Type B pancreatic cell (in vitro differentiated cells): Measurements from ENCODE around the gene CDH5. TPM values are rescaled to one million over a fixed set of nuclear protein-coding genes. Genes with fewer than 3 reads are reported as not detected.

ENCODE experiments used
- DNase-seq: peaks from one replicate; pipeline ENCODE4 v3.0.0; 2021; ENCODE audit warnings: mixed read lengths; ENCODE audit not compliant: unreplicated experiment; ENCODE audit errors: extremely low spot score
- H3K27ac Mint-ChIP-seq: 2 replicates; pipeline ENCODE4 v1.8.0; 2021; ENCODE audit warnings: mild to moderate bottlenecking, mixed read lengths
- H3K27me3 Mint-ChIP-seq: 2 replicates; pipeline ENCODE4 v1.8.0; 2021; ENCODE audit warnings: mixed read lengths
- H3K36me3 Mint-ChIP-seq: 2 replicates; pipeline ENCODE4 v1.8.0; 2021; ENCODE audit warnings: mixed read lengths
- H3K4me1 Mint-ChIP-seq: one replicate; pipeline ENCODE4 v1.8.0; 2021; ENCODE audit warnings: mixed read lengths; ENCODE audit not compliant: unreplicated experiment
- H3K4me3 Mint-ChIP-seq: 2 replicates; pipeline ENCODE4 v1.8.0; 2021; ENCODE audit warnings: mild to moderate bottlenecking, mixed read lengths
- H3K9me3 Mint-ChIP-seq: 2 replicates; pipeline ENCODE4 v1.8.0; 2021; ENCODE audit warnings: mixed read lengths
- total RNA-seq: library from RNA; stranded (reverse); gene quantifications from 2 replicates; pipeline ENCODE4 v1.2.1, GENCODE V29; 2021; ENCODE audit warnings: low replicate concordance
- TF ChIP-seq, protein P1 (sequence below): fragments of 200-600 bp; sonication (generic); conservative IDR thresholded peaks from 2 replicates; pipeline ENCODE4 v1.5.0; 2021; ENCODE audit warnings: antibody characterized with exemption, mild to moderate bottlenecking

Gene CDH5
- total RNA-seq, 1 donor from 2014 or later, result 0.46 TPM

DNA sequence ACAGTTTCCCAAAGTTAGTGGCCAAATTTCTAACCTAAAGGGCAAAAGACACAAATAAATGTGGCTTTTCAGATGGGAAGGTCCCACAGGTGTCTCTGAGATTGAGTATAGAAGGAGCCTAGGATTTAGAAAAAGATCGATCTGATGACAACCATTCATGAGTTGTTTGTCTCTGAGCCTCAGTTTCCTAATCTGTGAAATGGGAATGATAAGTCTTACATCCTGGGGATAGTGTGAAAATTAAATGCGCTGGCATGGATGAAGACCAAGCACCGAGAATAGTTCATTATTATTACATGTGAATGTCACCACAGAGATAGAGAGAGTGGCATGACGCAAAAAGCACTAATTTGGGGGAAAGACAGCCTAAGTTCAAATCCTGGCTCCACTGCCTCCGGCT lies 7.2 kb downstream of the CDH5 start:
- Mint-ChIP-seq H3K36me3 (no peaks in the 10 kb centered on the region), H3K9me3 (no peaks in the 10 kb centered on the region), H3K4me3 (no peak overlapping the region), H3K27ac (no peak overlapping the region), H3K27me3 (no peaks in the 10 kb centered on the region), H3K4me1 (peaks cover 15% of the 10 kb centered on the region)
- DNase-seq, result no peak
- TF ChIP-seq, protein P1, sequence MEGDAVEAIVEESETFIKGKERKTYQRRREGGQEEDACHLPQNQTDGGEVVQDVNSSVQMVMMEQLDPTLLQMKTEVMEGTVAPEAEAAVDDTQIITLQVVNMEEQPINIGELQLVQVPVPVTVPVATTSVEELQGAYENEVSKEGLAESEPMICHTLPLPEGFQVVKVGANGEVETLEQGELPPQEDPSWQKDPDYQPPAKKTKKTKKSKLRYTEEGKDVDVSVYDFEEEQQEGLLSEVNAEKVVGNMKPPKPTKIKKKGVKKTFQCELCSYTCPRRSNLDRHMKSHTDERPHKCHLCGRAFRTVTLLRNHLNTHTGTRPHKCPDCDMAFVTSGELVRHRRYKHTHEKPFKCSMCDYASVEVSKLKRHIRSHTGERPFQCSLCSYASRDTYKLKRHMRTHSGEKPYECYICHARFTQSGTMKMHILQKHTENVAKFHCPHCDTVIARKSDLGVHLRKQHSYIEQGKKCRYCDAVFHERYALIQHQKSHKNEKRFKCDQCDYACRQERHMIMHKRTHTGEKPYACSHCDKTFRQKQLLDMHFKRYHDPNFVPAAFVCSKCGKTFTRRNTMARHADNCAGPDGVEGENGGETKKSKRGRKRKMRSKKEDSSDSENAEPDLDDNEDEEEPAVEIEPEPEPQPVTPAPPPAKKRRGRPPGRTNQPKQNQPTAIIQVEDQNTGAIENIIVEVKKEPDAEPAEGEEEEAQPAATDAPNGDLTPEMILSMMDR, result no peak

DNA sequence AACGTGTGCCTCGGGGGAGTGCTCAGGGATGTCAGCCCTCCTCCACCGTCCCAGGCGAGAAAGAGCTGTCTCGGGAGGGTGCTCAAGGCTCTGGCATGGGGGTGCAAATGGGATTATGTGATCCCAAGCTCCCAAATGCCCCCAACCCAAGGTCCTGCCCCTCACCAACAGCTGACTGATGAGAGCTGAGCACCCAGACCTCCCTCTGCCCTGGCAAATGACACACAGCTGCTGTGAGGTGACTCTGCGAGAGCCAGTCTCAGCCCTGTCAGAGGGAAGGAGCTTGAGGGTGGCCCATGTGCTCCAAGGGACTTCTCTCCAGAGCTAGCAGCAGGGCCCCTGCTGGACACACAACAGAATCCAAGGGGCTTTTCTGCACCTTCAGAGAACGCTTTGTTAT lies 7.7 kb downstream of the CDH5 start:
- Mint-ChIP-seq H3K27ac (no peak overlapping the region), H3K27me3 (no peaks in the 10 kb centered on the region), H3K4me1 (peaks cover 20% of the 10 kb centered on the region), H3K4me3 (no peak overlapping the region), H3K9me3 (no peaks in the 10 kb centered on the region), H3K36me3 (no peaks in the 10 kb centered on the region)
- no peak for DNase-seq
- TF ChIP-seq, protein P1, result no peak

DNA sequence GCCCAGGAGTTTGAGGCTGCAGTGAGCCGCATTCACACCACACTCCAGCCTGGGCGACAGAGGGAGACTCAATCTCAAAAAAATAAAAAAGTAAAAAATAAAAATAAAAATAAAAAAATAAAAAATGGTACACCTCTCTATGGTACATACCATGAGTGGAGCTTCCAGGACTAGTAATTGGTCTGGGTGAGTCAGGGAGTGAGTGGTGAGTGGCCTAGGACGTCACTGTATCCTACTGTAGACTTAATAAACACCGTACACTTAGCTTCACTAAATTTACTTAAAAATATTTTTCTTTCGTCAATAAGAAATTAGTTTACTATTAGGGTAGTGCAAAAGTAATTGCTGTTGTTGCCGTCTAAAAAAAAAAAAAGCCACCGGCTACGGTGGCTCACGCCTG lies 9.0 kb downstream of the CDH5 start:
- Mint-ChIP-seq H3K27me3 (no peaks in the 10 kb centered on the region), H3K4me3 (no peak overlapping the region), H3K27ac (no peak overlapping the region), H3K4me1 (peaks cover 20% of the 10 kb centered on the region), H3K9me3 (no peaks in the 10 kb centered on the region), H3K36me3 (peaks cover 2% of the 10 kb centered on the region)
- TF ChIP-seq, protein P1, result no peak
- DNase-seq, result no peak

DNA sequence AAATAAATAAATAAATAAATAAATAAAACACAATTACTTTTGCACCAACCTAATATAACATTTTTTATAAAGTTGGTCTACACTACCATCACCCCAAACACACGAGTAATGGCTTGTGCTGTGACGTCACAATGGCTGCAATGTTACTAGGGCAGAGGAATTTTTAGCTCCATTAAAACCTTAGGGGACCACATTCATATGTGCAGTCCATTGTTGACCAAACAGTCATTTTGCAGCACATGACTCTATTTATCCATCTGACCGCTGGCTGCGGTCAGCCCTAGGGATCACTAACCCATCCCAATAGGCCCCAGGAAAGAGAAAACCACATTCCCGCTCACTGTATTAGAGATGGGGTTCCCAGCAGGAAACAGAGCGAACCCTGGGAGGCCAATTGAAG lies 9.6 kb downstream of the CDH5 start:
- Mint-ChIP-seq H3K4me3 (no peak overlapping the region), H3K9me3 (peaks cover 2% of the 10 kb centered on the region), H3K27me3 (no peaks in the 10 kb centered on the region), H3K36me3 (peaks cover 5% of the 10 kb centered on the region), H3K27ac (no peak overlapping the region), H3K4me1 (peaks cover 17% of the 10 kb centered on the region)
- no peak for DNase-seq
- TF ChIP-seq, protein P1, result no peak

DNA sequence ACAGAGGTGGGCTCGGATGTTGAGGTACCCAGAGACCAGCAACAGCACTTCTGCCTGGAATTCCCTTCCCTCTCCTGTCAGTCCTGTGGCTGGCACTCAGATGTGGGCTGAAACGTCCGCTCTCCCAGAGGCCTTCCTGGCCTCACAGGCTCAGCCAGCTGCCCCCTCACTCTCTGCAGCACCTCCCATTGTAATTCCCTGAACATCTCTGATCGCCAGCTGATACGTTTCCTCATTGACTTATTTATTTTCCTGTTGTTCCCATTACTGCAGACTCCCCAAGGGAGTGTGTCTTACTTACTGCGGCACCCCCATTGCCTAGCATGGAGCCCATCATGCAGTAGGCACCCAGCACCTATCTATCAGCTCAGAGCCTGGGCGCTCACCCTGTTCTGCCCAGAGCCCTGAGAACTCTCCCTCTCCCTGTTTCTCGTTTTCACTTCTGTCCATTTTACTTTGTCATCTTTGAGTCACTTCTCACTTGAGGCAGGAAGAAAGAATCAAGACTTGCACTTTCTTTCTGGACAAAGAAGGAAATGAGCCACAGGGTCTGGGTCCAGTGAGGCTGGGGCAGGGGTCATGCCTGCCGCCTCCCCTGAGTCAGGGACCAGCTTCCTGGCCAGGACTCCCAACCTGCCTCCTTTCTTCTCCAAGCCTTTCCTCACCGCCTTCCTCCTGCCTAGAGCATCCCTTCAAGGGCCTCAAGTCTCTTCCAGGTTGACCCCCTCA lies 10.2 kb downstream of the CDH5 start:
- Mint-ChIP-seq H3K4me1 (peaks cover 17% of the 10 kb centered on the region), H3K36me3 (peaks cover 5% of the 10 kb centered on the region), H3K27ac (peak overlapping the region; percentile 15), H3K4me3 (no peak overlapping the region), H3K27me3 (no peaks in the 10 kb centered on the region), H3K9me3 (peaks cover 5% of the 10 kb centered on the region)
- TF ChIP-seq, protein P1, result no peak
- no peak for DNase-seq
